Effector CD8-positive, alpha-beta T cell (primary cell): ENCODE data around the gene POU6F2.

Source experiments
- DNase-seq: peaks from one replicate; lab custom pipeline; 2025; lab: John Stamatoyannopoulos, UW

The POU6F2 gene

DNA sequence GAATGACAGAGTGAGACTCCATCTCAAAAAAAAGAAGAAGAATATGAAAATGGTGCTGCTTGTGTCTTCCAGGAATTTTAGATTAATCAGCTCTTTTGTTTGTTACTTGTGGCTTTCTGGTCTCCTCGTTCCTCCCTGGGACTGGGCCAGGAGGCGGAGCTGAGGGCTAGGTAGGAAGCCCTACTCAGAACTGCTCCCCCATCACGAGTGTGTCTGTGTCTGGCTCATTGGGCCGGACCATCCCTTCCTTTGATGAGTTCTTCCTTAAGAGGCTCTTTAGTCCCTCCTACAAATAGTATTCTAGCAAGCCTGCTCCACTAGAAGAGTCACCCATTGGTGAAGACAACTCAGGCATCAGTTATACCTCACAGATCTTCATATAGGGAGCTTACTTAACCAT, 531.7 kb downstream of the POU6F2 start:
- DNase-seq, result no peak

DNA sequence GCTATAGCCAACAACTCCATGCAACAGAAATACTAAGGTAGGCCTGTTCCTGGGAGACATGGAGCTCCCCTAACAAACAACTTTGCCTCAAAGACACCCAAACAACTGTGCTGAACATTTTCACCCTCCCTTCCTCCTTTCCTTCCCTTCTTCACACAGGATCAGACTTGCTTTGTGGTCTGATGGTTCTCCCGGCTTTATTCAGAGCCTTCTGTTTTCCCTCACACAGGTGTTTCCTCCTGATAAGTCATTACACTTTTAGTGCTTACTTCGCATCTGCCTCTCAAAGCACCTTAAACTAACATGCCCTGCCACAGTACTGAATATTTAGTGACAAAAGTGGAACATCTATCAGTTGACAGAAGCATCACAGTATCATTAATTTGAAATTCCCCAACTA, 532.2 kb downstream of the POU6F2 start:
- no peak for DNase-seq

DNA sequence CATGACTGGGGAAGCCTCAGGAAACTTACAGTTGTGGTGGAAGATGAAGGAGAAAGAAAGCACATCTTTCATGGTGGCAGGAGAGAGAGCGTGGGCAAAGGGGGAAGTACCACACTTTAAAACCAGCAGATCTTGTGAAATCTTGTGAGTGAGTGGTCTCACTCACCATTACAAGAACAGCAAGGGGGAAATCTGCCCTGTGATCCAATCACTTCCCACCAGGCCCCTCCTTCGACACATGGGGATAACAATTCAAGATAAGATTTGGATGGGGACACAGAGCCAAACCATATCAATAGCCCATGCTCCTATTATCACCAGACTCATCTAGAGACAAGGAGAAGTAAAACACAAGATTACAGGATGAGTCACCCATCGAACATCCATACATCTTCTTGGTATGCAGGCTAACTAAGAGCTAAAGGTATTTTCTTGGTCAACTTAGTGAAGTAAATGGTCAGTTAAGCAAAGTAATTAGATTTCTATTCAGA, 533.2 kb downstream of the POU6F2 start:
- DNase-seq, result no peak

DNA sequence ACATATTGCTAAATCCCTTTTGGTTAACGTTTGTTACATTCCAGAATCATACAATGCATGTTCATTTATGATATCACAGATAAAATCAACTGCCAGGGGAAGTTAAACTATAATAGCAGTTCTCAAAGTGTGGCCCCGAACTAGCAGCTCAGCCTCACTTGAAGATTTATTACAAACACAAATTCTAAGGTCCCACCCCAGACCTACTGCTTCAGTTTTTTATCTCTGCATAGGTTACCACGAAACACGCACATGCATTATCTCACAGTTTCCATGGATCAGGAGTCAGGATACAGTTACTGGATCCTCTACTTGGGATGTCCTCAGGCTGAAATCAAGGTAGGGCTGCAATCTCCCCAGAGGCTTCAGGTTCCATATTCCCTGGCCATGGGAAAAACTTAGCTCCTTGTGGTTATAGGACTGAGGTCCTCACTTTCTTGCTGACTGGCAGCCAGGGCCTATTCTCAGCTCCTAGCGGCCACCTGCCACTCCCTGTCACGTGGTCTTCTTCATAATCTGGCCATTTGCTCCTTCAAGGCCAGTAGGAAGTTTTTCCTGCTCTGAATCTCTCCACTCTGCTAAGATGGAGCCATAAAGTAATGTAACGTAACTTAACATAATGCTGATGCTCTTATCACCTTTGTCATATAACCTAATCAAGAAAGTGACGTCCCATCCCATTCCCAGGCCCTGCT, 538.0 kb downstream of the POU6F2 start:
- no peak for DNase-seq

DNA sequence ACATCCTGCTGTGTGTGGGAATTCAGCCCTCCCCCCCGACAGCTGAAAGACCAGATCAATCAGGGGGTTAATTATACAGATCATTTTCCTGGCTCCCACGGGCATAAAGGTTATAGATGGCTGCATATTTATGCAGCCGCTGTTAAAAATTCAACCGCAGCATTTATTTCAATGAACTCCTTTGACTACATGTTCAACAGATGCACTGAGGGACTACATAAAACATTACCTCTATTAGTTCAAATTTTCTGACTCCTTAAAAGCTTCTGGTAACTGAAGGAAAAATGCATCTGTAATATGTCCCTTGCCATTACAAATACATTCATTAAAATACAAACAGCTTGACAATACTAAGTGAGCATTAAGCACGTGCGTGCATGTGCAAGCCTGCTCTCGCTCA, 538.8 kb downstream of the POU6F2 start:
- no peak for DNase-seq

DNA sequence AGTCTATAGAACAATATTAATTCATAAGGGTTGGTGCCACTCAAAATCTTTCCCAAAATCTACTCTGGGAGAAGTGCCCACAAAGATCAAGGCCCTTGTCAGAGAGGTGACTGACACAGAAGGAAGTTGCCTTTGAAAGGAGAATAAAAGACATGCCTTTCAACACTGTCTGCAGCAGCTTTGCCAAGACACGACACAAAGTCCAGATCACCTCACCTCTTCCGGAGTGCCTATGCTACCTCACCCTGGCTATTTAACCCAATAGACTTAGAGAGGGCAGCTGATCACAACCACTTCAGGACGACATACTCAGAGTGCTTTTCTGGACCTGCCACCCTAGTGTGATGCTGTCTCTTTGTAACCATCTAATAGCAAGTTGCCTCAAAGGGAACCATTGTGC, 539.5 kb downstream of the POU6F2 start:
- DNase-seq, result no peak
